ENCODE results near the gene E2F4. TPM values are rescaled to one million over a fixed set of nuclear protein-coding genes. Genes with fewer than 3 reads are reported as not detected.

E2F4 gene
- total and polyA plus RNA-seq, 2 of the 13 experiments (the other 11 are each of a cell fraction or from before 2014, with no cell fraction given), result 84.8 to 91.2 TPM

DNA sequence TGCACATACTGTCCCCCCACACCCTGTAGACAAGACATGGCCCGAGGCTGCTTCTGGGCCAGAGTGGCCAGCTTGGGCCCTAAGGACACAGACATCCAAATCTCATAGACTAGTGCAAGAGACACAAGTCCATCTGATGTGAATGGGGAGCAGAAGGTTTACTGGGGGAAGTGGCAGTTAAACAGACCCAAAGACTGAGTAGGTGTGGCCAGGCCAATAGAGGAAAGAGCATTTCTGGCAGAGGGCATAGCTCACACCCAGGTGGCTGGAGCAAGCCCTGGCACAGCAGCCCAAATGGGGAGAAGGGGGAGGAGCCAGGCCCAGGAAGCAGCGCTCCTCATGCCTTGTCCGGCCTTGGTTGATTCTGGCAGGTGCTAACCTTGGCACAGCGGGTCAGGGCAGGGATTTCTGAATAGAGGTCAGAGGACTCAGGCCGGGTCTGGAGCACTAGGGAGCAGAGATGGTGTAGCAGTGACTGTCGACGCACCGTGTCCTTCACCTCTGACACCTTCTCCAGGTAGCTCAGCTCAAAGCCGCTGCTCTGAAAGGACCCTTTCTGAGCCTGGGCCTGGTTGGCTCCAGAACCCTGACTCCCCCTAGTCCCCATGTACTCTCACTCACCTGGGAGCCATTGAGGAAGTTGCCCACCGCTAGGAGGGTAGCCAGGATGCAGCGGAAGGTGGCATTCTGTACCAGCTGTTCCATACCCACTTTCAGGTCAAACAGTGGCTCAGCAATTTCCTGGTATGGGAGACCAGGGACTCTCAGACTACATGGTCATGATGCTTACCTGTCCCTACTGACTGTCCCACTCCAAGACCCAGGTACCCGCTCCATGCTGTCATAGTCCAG, 39.1 kb downstream of the E2F4 start:
- in situ Hi-C loops (cut with HindIII; ENCODE audit: extremely low pct_ligation_motif_present, low pct_unique_long_range_greater_than_20kb) (no loop called here), intact Hi-C loops (cut with micrococcal nuclease; ENCODE audit: unreplicated experiment) (no loop called here)
- Histone ChIP-seq H3K9me3 (ENCODE audit: low read length) (no peaks in the 10 kb centered on the region), H3K4me1 (ENCODE audit: insufficient read depth, low read length) (peaks cover 13% of the 10 kb centered on the region), H3K36me3 (replicated peaks in 1 of 2; ENCODE audit: control insufficient read depth in 1 of 2, insufficient read depth in 2 of 2, low read length in 2 of 2) (peaks cover 37 to 50% of the 10 kb centered on the region in 2 experiments), H3K27me3 (ENCODE audit: control insufficient read depth in 1 of 2, insufficient read depth in 2 of 2, low read length in 2 of 2) (peaks cover 0 to 4% of the 10 kb centered on the region in 2 experiments; a peak in 1 of 5 replicates), H3K9ac (ENCODE audit: insufficient read depth, low read depth, low read length) (no peak overlapping the region), H2AFZ (ENCODE audit: low read length) (no peak overlapping the region), H3K79me2 (ENCODE audit: insufficient read depth, low read length) (peaks cover 17% of the 10 kb centered on the region), H3K27ac (ENCODE audit: extremely low read length, insufficient read depth, low read length) (no peak overlapping the region), H3K4me3 (replicated peaks in 1 of 3; ENCODE audit: insufficient read depth in 1 of 3, low read depth in 2 of 3, low read length in 3 of 3) (no peak overlapping the region), H3K4me2 (ENCODE audit: low read depth, low read length) (no peak overlapping the region), H4K20me1 (ENCODE audit: insufficient read depth, low read length) (no peaks in the 10 kb centered on the region; the same call in 1 of the 2 replicates)
- WGBS (ENCODE audit: low lambda C conversion rate), result 96% methylated on average over 12 of the region's 12 CpGs
- ChIA-PET POLR2A (interaction anchor here (4.9 kb wide), 1 partner anchor 16 kb away, joined by 24 read pairs; the partner anchor contains the start of genes FHOD1 and SLC9A5), CTCF (ENCODE audit: low intra/inter-chr PET ratio, low total read pairs) (no interaction called here)
- BruUV-seq (replicated peaks), result no TSS peak
- ATAC-seq (no peak), FAIRE-seq (no peak), DNase-seq (ENCODE audit: low spot score) (no peak)
- TF ChIP-seq SRSF9 (IDR thresholded peaks at IDR 0.05; ENCODE audit: borderline replicate concordance, insufficient read depth, low read depth, low read length, poor library complexity, severe bottlenecking) (no peak), ZNF326 (CRISPR knock-in tag; IDR thresholded peaks at IDR 0.05; ENCODE audit: borderline replicate concordance) (peak; percentile 58; the same call in 1 of the 2 replicates), ZNF841 (CRISPR knock-in tag; IDR thresholded peaks at IDR 0.05; ENCODE audit: borderline replicate concordance) (no peak), KLF6 (CRISPR knock-in tag; IDR thresholded peaks at IDR 0.05) (no peak), POLR2AphosphoS2 (IDR thresholded peaks at IDR 0.05; ENCODE audit: low read depth, low read length) (peak; percentile 70; the same call in 1 of the 2 replicates)
- TF ChIP-seq, protein P1, sequence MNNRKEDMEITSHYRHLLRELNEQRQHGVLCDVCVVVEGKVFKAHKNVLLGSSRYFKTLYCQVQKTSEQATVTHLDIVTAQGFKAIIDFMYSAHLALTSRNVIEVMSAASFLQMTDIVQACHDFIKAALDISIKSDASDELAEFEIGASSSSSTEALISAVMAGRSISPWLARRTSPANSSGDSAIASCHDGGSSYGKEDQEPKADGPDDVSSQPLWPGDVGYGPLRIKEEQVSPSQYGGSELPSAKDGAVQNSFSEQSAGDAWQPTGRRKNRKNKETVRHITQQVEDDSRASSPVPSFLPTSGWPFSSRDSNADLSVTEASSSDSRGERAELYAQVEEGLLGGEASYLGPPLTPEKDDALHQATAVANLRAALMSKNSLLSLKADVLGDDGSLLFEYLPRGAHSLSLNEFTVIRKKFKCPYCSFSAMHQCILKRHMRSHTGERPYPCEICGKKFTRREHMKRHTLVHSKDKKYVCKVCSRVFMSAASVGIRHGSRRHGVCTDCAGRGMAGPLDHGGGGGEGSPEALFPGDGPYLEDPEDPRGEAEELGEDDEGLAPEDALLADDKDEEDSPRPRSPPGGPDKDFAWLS (CRISPR knock-in tag; IDR thresholded peaks at IDR 0.05; ENCODE audit: borderline replicate concordance), result no peak
- TF ChIP-seq, protein P2, sequence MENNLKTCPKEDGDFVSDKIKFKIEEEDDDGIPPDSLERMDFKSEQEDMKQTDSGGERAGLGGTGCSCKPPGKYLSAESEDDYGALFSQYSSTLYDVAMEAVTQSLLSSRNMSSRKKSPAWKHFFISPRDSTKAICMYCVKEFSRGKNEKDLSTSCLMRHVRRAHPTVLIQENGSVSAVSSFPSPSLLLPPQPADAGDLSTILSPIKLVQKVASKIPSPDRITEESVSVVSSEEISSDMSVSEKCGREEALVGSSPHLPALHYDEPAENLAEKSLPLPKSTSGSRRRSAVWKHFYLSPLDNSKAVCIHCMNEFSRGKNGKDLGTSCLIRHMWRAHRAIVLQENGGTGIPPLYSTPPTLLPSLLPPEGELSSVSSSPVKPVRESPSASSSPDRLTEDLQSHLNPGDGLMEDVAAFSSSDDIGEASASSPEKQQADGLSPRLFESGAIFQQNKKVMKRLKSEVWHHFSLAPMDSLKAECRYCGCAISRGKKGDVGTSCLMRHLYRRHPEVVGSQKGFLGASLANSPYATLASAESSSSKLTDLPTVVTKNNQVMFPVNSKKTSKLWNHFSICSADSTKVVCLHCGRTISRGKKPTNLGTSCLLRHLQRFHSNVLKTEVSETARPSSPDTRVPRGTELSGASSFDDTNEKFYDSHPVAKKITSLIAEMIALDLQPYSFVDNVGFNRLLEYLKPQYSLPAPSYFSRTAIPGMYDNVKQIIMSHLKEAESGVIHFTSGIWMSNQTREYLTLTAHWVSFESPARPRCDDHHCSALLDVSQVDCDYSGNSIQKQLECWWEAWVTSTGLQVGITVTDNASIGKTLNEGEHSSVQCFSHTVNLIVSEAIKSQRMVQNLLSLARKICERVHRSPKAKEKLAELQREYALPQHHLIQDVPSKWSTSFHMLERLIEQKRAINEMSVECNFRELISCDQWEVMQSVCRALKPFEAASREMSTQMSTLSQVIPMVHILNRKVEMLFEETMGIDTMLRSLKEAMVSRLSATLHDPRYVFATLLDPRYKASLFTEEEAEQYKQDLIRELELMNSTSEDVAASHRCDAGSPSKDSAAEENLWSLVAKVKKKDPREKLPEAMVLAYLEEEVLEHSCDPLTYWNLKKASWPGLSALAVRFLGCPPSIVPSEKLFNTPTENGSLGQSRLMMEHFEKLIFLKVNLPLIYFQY (CRISPR knock-in tag; IDR thresholded peaks at IDR 0.05; ENCODE audit: borderline replicate concordance), result no peak
- TF ChIP-seq, protein P3, sequence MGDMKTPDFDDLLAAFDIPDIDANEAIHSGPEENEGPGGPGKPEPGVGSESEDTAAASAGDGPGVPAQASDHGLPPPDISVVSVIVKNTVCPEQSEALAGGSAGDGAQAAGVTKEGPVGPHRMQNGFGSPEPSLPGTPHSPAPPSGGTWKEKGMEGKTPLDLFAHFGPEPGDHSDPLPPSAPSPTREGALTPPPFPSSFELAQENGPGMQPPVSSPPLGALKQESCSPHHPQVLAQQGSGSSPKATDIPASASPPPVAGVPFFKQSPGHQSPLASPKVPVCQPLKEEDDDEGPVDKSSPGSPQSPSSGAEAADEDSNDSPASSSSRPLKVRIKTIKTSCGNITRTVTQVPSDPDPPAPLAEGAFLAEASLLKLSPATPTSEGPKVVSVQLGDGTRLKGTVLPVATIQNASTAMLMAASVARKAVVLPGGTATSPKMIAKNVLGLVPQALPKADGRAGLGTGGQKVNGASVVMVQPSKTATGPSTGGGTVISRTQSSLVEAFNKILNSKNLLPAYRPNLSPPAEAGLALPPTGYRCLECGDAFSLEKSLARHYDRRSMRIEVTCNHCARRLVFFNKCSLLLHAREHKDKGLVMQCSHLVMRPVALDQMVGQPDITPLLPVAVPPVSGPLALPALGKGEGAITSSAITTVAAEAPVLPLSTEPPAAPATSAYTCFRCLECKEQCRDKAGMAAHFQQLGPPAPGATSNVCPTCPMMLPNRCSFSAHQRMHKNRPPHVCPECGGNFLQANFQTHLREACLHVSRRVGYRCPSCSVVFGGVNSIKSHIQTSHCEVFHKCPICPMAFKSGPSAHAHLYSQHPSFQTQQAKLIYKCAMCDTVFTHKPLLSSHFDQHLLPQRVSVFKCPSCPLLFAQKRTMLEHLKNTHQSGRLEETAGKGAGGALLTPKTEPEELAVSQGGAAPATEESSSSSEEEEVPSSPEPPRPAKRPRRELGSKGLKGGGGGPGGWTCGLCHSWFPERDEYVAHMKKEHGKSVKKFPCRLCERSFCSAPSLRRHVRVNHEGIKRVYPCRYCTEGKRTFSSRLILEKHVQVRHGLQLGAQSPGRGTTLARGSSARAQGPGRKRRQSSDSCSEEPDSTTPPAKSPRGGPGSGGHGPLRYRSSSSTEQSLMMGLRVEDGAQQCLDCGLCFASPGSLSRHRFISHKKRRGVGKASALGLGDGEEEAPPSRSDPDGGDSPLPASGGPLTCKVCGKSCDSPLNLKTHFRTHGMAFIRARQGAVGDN (CRISPR knock-in tag; IDR thresholded peaks at IDR 0.05), result peak; percentile 12
